ENCODE measurements around the gene LCN9. TPM values are rescaled to one million over a fixed set of nuclear protein-coding genes. Genes with fewer than 3 reads are reported as not detected.

The LCN9 gene
- total RNA-seq, 2 experiments from 2014 or later = not detected

DNA sequence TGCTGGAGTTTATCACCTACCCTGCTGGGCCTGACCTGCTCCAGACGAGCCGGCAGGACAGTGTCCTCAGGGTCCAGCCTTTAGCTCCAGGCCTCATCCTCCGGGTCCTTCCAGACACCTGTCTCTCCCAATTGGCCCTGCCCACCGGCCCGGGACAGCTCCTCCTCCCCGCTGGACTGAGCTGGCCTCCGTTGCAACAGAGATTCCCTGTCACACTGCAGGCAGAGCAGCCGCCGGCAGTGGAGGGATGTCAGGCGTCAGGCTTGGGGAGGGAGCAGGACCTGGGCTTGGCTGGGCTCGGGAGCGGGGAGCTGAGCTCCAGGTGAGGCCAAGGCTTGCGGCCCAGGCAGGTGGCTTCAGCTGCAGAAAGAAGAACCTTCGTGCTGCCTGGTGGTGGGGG lies 40.6 kb downstream of the LCN9 start:
- no peaks in the 10 kb centered on the region for H3K36me3 Mint-ChIP-seq
- no peaks in the 10 kb centered on the region for H3K27me3 Mint-ChIP-seq
- H3K27ac Mint-ChIP-seq = no peak overlapping the region
- ATAC-seq (ENCODE audit: low read depth) (no peak), DNase-seq (no peak)
- no peak overlapping the region for H3K4me3 Mint-ChIP-seq
- POLR2A ChIA-PET = no interaction called here
- H3K9me3 Mint-ChIP-seq = no peaks in the 10 kb centered on the region
- H3K4me1 Mint-ChIP-seq = no peaks in the 10 kb centered on the region

DNA sequence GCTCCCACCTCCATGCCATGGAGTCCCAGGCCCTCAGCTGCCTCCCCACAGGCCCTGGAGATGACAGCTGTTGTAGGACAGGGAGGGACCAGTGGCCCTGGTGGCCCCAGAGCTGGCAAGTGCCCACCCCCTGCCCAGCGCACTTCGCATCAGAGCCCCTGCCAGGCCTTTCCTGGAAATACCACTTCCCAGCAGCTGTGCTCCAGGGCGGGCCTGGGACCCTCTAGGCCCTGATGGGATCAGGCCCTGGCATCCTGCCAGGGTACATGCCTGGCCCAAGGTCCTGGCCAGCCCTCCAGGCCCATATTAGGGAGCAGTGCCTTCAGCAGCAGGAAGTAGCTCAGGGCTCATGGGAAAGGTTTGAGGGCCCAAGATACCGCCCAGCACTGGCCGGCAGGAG lies 41.4 kb downstream of the LCN9 start:
- no peaks in the 10 kb centered on the region for H3K4me1 Mint-ChIP-seq
- H3K27ac Mint-ChIP-seq = no peak overlapping the region
- DNase-seq = no peak
- POLR2A ChIA-PET = no interaction called here
- H3K27me3 Mint-ChIP-seq = no peaks in the 10 kb centered on the region
- H3K36me3 Mint-ChIP-seq = no peaks in the 10 kb centered on the region
- no peaks in the 10 kb centered on the region for H3K9me3 Mint-ChIP-seq
- no peak for ATAC-seq (ENCODE audit: low read depth)
- H3K4me3 Mint-ChIP-seq = no peak overlapping the region

GRCh38 chr9:135705376-135705775 lies 42.3 kb downstream of the LCN9 start:
- H3K9me3 Mint-ChIP-seq = no peaks in the 10 kb centered on the region
- no peaks in the 10 kb centered on the region for H3K4me1 Mint-ChIP-seq
- POLR2A ChIA-PET = no interaction called here

DNA sequence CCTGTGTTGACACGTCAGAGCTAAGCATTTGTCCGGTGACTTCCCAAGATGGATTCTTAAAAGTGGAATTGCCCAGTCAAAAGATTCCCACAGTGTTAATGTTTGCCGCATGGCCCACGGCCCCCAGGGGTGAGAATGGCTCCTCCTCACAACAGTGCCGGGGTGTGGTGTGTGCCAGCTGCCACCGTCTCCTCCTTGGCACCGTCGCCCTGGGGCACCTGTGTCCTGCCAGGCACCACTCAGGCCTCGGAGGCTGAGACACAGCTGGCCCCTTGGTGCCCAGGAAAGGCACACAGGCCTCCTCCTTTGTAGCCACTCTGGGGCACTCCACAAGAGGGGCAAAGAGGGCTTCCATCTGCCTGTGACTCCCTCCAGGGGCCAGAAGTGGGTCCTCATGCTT lies 43.2 kb downstream of the LCN9 start:
- Mint-ChIP-seq H3K27ac (no peak overlapping the region), H3K4me1 (no peaks in the 10 kb centered on the region), H3K27me3 (no peaks in the 10 kb centered on the region), H3K9me3 (no peaks in the 10 kb centered on the region), H3K4me3 (no peak overlapping the region), H3K36me3 (no peaks in the 10 kb centered on the region)
- POLR2A ChIA-PET = no interaction called here
- DNase-seq = no peak
- no peak for ATAC-seq (ENCODE audit: low read depth)

More at GRCh38 chr9:135705376-135705775, 42.3 kb downstream of the LCN9 start:
- DNase-seq (no peak), ATAC-seq (ENCODE audit: low read depth) (no peak)
- Mint-ChIP-seq H3K27me3 (no peaks in the 10 kb centered on the region), H3K4me3 (no peak overlapping the region), H3K36me3 (no peaks in the 10 kb centered on the region), H3K27ac (no peak overlapping the region)

DNA sequence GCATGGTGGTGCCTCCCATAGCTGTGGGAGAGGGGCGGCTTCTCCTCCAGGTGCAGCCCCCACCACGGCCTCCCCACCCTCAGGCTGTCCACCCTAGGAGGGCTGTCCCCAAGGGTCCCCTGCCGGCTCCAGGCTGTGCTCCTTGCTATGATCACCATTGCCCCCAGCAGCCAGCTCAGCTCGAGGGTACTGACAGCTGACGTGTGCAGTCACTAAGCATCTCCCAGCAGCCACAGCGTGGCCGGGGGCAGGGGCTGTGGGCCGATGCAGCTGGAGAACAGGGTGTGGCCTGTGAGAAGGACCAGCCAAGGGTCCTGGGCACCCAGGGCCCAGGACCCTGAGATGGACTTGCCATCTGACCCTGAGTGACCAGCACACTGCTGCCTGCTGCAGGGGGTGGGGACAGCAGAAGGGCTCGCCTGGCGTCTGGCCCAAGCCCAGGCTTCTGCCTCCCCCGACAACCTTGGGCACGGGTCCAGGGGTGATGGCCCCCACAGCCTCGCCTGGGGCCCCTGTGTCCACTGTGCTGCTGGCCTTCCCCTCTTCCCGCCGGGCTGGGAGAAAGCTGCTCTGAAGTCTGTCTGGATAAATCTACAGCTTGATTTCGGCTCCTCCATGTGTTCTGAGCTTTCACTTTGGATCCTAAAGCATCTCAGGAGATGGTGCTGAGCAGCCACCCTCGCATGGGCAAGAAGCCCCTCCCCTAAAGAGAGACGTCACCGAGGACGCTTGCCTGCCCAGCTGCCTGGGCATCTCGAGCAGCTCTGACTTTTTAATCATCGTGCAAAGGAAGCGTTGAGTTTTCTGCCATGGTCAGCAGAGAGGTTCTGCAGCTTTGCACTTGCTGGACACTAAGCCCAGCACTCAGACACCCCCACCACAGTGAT lies 44.4 kb downstream of the LCN9 start:
- no peaks in the 10 kb centered on the region for H3K27me3 Mint-ChIP-seq
- no peak overlapping the region for H3K27ac Mint-ChIP-seq
- DNase-seq = no peak
- POLR2A ChIA-PET = no interaction called here
- H3K4me1 Mint-ChIP-seq = no peaks in the 10 kb centered on the region
- H3K9me3 Mint-ChIP-seq = no peaks in the 10 kb centered on the region
- H3K4me3 Mint-ChIP-seq = no peak overlapping the region
- H3K36me3 Mint-ChIP-seq = no peaks in the 10 kb centered on the region
- no peak for ATAC-seq (ENCODE audit: low read depth)

DNA sequence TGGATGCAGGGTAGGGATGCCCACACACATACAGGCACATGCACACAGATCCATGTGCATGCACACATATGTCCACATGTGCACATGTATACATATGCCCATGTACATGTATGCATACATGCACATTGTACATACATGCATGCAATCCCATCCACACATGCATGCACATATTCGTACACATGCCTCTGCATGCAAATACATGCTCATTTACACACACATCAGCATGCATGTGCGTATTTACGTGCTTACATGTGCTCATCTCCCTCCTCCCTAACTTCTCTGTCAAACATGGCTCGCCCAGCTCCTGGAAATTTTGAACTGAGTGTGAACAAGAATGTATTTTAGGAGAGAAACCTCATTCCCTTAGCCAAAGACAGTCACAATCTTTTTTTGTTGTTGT lies 45.1 kb downstream of the LCN9 start:
- Mint-ChIP-seq H3K27ac (no peak overlapping the region), H3K27me3 (no peaks in the 10 kb centered on the region), H3K4me1 (no peaks in the 10 kb centered on the region), H3K4me3 (no peak overlapping the region), H3K9me3 (no peaks in the 10 kb centered on the region), H3K36me3 (no peaks in the 10 kb centered on the region)
- DNase-seq (no peak), ATAC-seq (ENCODE audit: low read depth) (no peak)
- POLR2A ChIA-PET = no interaction called here

GRCh38 chr9:135711391-135711790 lies 48.3 kb downstream of the LCN9 start:
- no peaks in the 10 kb centered on the region for H3K4me1 Mint-ChIP-seq
- no peak overlapping the region for H3K4me3 Mint-ChIP-seq
- ATAC-seq (ENCODE audit: low read depth) (no peak), DNase-seq (no peak)
- no peaks in the 10 kb centered on the region for H3K9me3 Mint-ChIP-seq
- POLR2A ChIA-PET = no interaction called here
- H3K27ac Mint-ChIP-seq = no peak overlapping the region
- peaks cover 14% of the 10 kb centered on the region for H3K27me3 Mint-ChIP-seq
- no peaks in the 10 kb centered on the region for H3K36me3 Mint-ChIP-seq

GRCh38 chr9:135711881-135712280 lies 48.8 kb downstream of the LCN9 start:
- Mint-ChIP-seq H3K27me3 (peaks cover 16% of the 10 kb centered on the region), H3K27ac (no peak overlapping the region), H3K4me3 (no peak overlapping the region), H3K36me3 (no peaks in the 10 kb centered on the region), H3K4me1 (no peaks in the 10 kb centered on the region), H3K9me3 (no peaks in the 10 kb centered on the region)
- DNase-seq = no peak
- ATAC-seq (ENCODE audit: low read depth) = no peak
- POLR2A ChIA-PET = no interaction called here

- Mint-ChIP-seq H3K4me3 (no peak overlapping the region), H3K27ac (no peak overlapping the region), H3K27me3 (peaks cover 16% of the 10 kb centered on the region), H3K9me3 (no peaks in the 10 kb centered on the region), H3K36me3 (no peaks in the 10 kb centered on the region), H3K4me1 (no peaks in the 10 kb centered on the region)
- DNase-seq (no peak), ATAC-seq (ENCODE audit: low read depth) (no peak)
- POLR2A ChIA-PET = no interaction called here
These were observed 49.6 kb downstream of the LCN9 start for GRCh38 chr9:135712613-135713295.

GRCh38 chr9:135714242-135715055 lies 51.3 kb downstream of the LCN9 start:
- Mint-ChIP-seq H3K27ac (no peak overlapping the region), H3K36me3 (no peaks in the 10 kb centered on the region), H3K4me1 (no peaks in the 10 kb centered on the region), H3K9me3 (no peaks in the 10 kb centered on the region), H3K4me3 (no peak overlapping the region), H3K27me3 (peaks cover 16% of the 10 kb centered on the region)
- POLR2A ChIA-PET = no interaction called here
- no peak for ATAC-seq (ENCODE audit: low read depth)
- no peak for DNase-seq

- H3K4me1 Mint-ChIP-seq = no peaks in the 10 kb centered on the region
- ATAC-seq (ENCODE audit: low read depth) (no peak), DNase-seq (no peak)
- H3K4me3 Mint-ChIP-seq = no peak overlapping the region
- POLR2A ChIA-PET = no interaction called here
- H3K27ac Mint-ChIP-seq = no peak overlapping the region
- H3K27me3 Mint-ChIP-seq = peaks cover 16% of the 10 kb centered on the region
- H3K36me3 Mint-ChIP-seq = no peaks in the 10 kb centered on the region
- H3K9me3 Mint-ChIP-seq = no peaks in the 10 kb centered on the region
These were observed 52.0 kb downstream of the LCN9 start for GRCh38 chr9:135715056-135715595.

- Mint-ChIP-seq H3K27ac (no peak overlapping the region), H3K27me3 (peaks cover 16% of the 10 kb centered on the region), H3K36me3 (no peaks in the 10 kb centered on the region), H3K4me1 (no peaks in the 10 kb centered on the region), H3K4me3 (no peak overlapping the region), H3K9me3 (no peaks in the 10 kb centered on the region)
- no peak for ATAC-seq (ENCODE audit: low read depth)
- POLR2A ChIA-PET = no interaction called here
- no peak for DNase-seq
These were observed 52.9 kb downstream of the LCN9 start for GRCh38 chr9:135716045-135716444.
